ENCODE data around the gene RRM2. TPM values are rescaled to one million over a fixed set of nuclear protein-coding genes. Genes with fewer than 3 reads are reported as not detected.

Gene RRM2
- total RNA-seq, 2 donors from 2014 or later, result 1.9 to 6.1 TPM

DNA sequence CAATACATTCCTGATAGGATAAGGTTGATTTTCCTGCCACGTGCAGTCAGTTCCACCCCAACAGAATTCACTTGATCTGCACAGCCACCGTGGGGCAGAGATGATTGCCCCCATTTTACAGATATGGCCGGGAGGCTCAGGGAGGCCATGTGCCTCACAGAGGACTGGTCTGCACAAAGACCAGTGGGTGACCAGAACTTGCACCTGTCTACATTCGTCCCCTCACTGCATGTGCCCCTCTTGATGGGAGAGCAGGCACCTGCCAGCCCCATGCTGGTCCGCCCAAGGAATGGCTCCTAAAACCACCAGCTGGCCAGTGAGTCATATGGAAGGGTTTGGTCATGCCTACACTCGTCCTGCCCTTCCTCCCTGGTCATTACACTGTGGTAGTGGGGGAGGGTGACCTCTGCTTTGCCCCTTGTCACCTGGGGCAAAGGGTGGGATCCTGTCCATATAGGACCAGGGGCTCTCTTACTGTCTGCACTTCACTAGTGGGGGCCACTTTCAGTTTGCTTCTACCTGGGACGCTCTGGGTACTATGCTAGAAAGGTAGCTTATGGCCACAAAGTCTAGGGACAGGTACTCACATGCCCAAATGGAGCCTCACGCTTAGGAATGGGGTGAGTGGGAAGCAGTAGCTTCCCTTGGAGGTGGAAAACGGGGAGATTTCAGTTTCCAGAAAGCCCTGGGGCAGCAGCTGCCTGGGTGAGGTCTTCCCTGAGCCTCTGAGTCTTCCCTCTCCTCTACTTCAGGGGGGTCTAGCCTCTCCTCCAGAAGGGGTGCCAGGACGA lies 14.7 kb downstream of the RRM2 start:
- Histone ChIP-seq H3K4me1 (replicated peaks) (no peaks in the 10 kb centered on the region), H3K27me3 (replicated peaks; ENCODE audit: insufficient read depth) (no peaks in the 10 kb centered on the region), H3K4me3 (no peak overlapping the region), H3K27ac (no peak overlapping the region), H3K36me3 (no peaks in the 10 kb centered on the region), H3K9me3 (no peaks in the 10 kb centered on the region)
- TF ChIP-seq POLR2AphosphoS5 (IDR thresholded peaks at IDR 0.05), result no peak
- TF ChIP-seq CTCF (IDR thresholded peaks at IDR 0.05), result no peak
- TF ChIP-seq POLR2A (IDR thresholded peaks at IDR 0.05), result no peak
- intact Hi-C loops (cut with DNase I), result no loop called here
- no peak for DNase-seq (ENCODE audit: low spot score)
- 81% methylated on average over 10 of the region's 10 CpGs for WGBS

DNA sequence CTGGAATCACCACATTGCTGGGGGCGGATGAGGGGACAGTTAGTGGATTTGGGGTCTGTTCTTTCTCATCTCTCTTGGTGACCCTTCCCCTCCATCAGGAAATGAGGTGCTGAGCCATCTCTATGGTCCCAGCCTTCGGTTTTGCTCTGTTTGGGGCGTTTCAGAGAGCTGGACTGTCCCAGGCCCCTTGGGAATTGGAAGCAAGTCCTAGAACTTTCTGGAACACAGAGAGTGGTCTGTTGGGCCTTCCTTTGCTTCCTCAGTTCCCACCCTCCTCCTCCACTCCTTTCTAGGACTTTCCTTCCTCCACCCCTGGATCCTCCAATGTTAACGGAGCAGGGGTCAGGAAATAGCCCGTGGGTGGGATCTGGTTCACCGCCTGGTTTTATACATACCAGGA lies 17.0 kb downstream of the RRM2 start:
- no peaks in the 10 kb centered on the region for H3K9me3 ChIP-seq
- H3K36me3 ChIP-seq, result no peaks in the 10 kb centered on the region
- H3K27me3 ChIP-seq (replicated peaks; ENCODE audit: insufficient read depth), result no peaks in the 10 kb centered on the region
- H3K4me3 ChIP-seq, result no peak overlapping the region
- no peaks in the 10 kb centered on the region for H3K4me1 ChIP-seq (replicated peaks)
- no peak overlapping the region for H3K27ac ChIP-seq
- no peak for TF ChIP-seq POLR2A (IDR thresholded peaks at IDR 0.05)
- DNase-seq (ENCODE audit: low spot score), result no peak
- intact Hi-C loops (cut with DNase I), result no loop called here
- WGBS, result 86% methylated on average over 6 of the region's 6 CpGs

- no peak for TF ChIP-seq CTCF (IDR thresholded peaks at IDR 0.05)
- no peak for TF ChIP-seq POLR2AphosphoS5 (IDR thresholded peaks at IDR 0.05)
- no peak for TF ChIP-seq POLR2A (IDR thresholded peaks at IDR 0.05)
- Histone ChIP-seq H3K36me3 (no peaks in the 10 kb centered on the region), H3K9me3 (no peaks in the 10 kb centered on the region), H3K27ac (no peak overlapping the region), H3K4me1 (replicated peaks) (no peaks in the 10 kb centered on the region), H3K27me3 (replicated peaks; ENCODE audit: insufficient read depth) (no peaks in the 10 kb centered on the region), H3K4me3 (no peak overlapping the region)
- WGBS, result 76% methylated on average over 16 of the region's 16 CpGs
- no peak for DNase-seq (ENCODE audit: low spot score)
- intact Hi-C loops (cut with DNase I), result loop anchor here (5.0 kb wide), 1 partner anchor 266 kb away; no protein-coding TSS in a partner anchor
Measured at GRCh38 chr2:10140841-10141610, 18.5 kb downstream of the RRM2 start.

- Histone ChIP-seq H3K27ac (no peak overlapping the region), H3K27me3 (replicated peaks; ENCODE audit: insufficient read depth) (no peaks in the 10 kb centered on the region), H3K4me3 (no peak overlapping the region), H3K4me1 (replicated peaks) (no peaks in the 10 kb centered on the region), H3K36me3 (no peaks in the 10 kb centered on the region), H3K9me3 (no peaks in the 10 kb centered on the region)
- peak; percentile 21 to 57 (median 46) for TF ChIP-seq CTCF (IDR thresholded peaks at IDR 0.05)
- TF ChIP-seq POLR2AphosphoS5 (IDR thresholded peaks at IDR 0.05), result no peak
- TF ChIP-seq POLR2A (IDR thresholded peaks at IDR 0.05), result no peak
- DNase-seq (ENCODE audit: low spot score), result peak; percentile 16
- 77% methylated on average over 32 of the region's 32 CpGs for whole genome bisulfite sequencing
- intact Hi-C loops (cut with DNase I), result loop anchor here (5.0 kb wide), 1 partner anchor 265 kb away; no protein-coding TSS in a partner anchor
Measured at GRCh38 chr2:10141736-10142639, 19.4 kb downstream of the RRM2 start.

DNA sequence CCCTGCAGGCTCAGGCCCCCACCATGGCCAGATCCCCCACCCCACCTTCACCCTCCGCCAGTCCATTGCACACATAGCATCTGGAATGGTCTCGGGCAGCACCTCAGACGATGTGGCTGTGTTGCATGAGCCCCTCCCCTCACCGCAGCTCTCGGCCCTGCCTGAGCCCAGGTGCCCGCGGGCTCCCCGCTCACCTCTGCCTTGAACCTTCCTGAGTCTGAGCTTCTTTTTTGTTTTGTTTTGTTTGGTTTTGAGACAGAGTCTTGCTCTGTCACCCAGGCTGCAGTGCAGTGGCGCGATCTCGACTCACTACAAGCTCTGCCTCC lies 20.1 kb downstream of the RRM2 start:
- Histone ChIP-seq H3K4me1 (replicated peaks) (no peaks in the 10 kb centered on the region), H3K27ac (no peak overlapping the region), H3K36me3 (no peaks in the 10 kb centered on the region), H3K27me3 (replicated peaks; ENCODE audit: insufficient read depth) (no peaks in the 10 kb centered on the region), H3K4me3 (no peak overlapping the region), H3K9me3 (no peaks in the 10 kb centered on the region)
- intact Hi-C loops (cut with DNase I), result loop anchor here (5.0 kb wide), 1 partner anchor 265 kb away; no protein-coding TSS in a partner anchor
- 88% methylated on average over 11 of the region's 11 CpGs for WGBS
- TF ChIP-seq CTCF (IDR thresholded peaks at IDR 0.05), result no peak
- no peak for TF ChIP-seq POLR2AphosphoS5 (IDR thresholded peaks at IDR 0.05)
- TF ChIP-seq POLR2A (IDR thresholded peaks at IDR 0.05), result no peak
- no peak for DNase-seq (ENCODE audit: low spot score)
